Astrocyte of the cerebellum (primary cell): ENCODE measurements around the gene CCDC85C.

Experiments
- DNase-seq: peaks from one replicate; pipeline ENCODE4 v3.0.0-alpha.2; 2011; ENCODE audit warnings: low read depth
- H3K4me3 ChIP-seq: 2 replicates; pipeline ENCODE4 v1.5.1; 2011; ENCODE audit warnings: mild to moderate bottlenecking, low read depth, low read length, moderate library complexity
- CTCF ChIP-seq: IDR thresholded peaks from 2 replicates; pipeline ENCODE4 v1.5.1; 2012; ENCODE audit warnings: low read length, low read depth, moderate library complexity, mild to moderate bottlenecking; ENCODE audit errors: missing control alignments
- in situ Hi-C: cut with HindIII; loops from 2 replicates; pipeline ENCODE4 v1.10.0; 2017; ENCODE audit warnings: low sequenced_read_pairs

CCDC85C gene

GRCh38 chr14:99530407-99531155 is 73.4 kb downstream of the CCDC85C start:
- in situ Hi-C loops: no loop called here
- TF ChIP-seq CTCF: no peak
- H3K4me3 ChIP-seq: no peak overlapping the region
- no peak for DNase-seq

GRCh38 chr14:99529899-99530298 is 74.1 kb downstream of the CCDC85C start:
- in situ Hi-C loops: no loop called here
- TF ChIP-seq CTCF: no peak
- H3K4me3 ChIP-seq: no peak overlapping the region
- DNase-seq: no peak

- no peak overlapping the region for H3K4me3 ChIP-seq
- no peak for DNase-seq
- in situ Hi-C loops: no loop called here
- no peak for TF ChIP-seq CTCF
Observed at GRCh38 chr14:99527427-99528076, 76.5 kb downstream of the CCDC85C start.

- DNase-seq: no peak
- in situ Hi-C loops: no loop called here
- no peak overlapping the region for H3K4me3 ChIP-seq
- no peak for TF ChIP-seq CTCF
Observed at GRCh38 chr14:99527026-99527425, 77.0 kb downstream of the CCDC85C start.

GRCh38 chr14:99525699-99526080 is 78.3 kb downstream of the CCDC85C start:
- no peak overlapping the region for H3K4me3 ChIP-seq
- no peak for TF ChIP-seq CTCF
- in situ Hi-C loops: no loop called here
- no peak for DNase-seq

- in situ Hi-C loops: no loop called here
- no peak overlapping the region for H3K4me3 ChIP-seq
- peak; percentile 51 for TF ChIP-seq CTCF
- no peak for DNase-seq
Observed at GRCh38 chr14:99524804-99525698, 79.0 kb downstream of the CCDC85C start.
